HG03520 (cell line): Measurements from ENCODE around the gene LRRC71.

Experiments used
- ATAC-seq: cut with Tn5 transposase; IDR thresholded peaks from one replicate; pipeline ENCODE4 v1.9.1; 2021; ENCODE audit warnings: mild to moderate bottlenecking, moderate library complexity; ENCODE audit not compliant: unreplicated experiment

LRRC71 gene

GRCh38 chr1:156905176-156905575 lies 15.3 kb upstream of the LRRC71 start:
- ATAC-seq, result no peak

- no peak for ATAC-seq
These were observed 14.8 kb upstream of the LRRC71 start for GRCh38 chr1:156905651-156906050.

- no peak for ATAC-seq
These were observed 14.1 kb upstream of the LRRC71 start for GRCh38 chr1:156906206-156906906.

GRCh38 chr1:156908541-156908940 lies 11.9 kb upstream of the LRRC71 start:
- no peak for ATAC-seq

GRCh38 chr1:156908955-156909354 lies 11.5 kb upstream of the LRRC71 start:
- ATAC-seq, result no peak

GRCh38 chr1:156909671-156910070 lies 10.8 kb upstream of the LRRC71 start:
- no peak for ATAC-seq

GRCh38 chr1:156910309-156910782 lies 10.1 kb upstream of the LRRC71 start:
- ATAC-seq, result no peak

- ATAC-seq, result no peak
These were observed 8.7 kb upstream of the LRRC71 start for GRCh38 chr1:156911577-156912298.

- no peak for ATAC-seq
These were observed 8.1 kb upstream of the LRRC71 start for GRCh38 chr1:156912310-156912709.

GRCh38 chr1:156912861-156913808 lies 7.3 kb upstream of the LRRC71 start:
- no peak for ATAC-seq

- no peak for ATAC-seq
These were observed 6.5 kb upstream of the LRRC71 start for GRCh38 chr1:156913809-156914387.

- no peak for ATAC-seq
These were observed 6.0 kb upstream of the LRRC71 start for GRCh38 chr1:156914440-156914856.

- ATAC-seq, result no peak
These were observed 659 bp downstream of the LRRC71 start for GRCh38 chr1:156921053-156921529.

- no peak for ATAC-seq
These were observed 2.7 kb downstream of the LRRC71 start for GRCh38 chr1:156922986-156923669.

- ATAC-seq, result no peak
These were observed 3.4 kb downstream of the LRRC71 start for GRCh38 chr1:156923670-156924477.

GRCh38 chr1:156924478-156925153 lies 4.2 kb downstream of the LRRC71 start:
- ATAC-seq, result no peak

- ATAC-seq, result no peak
These were observed 5.0 kb downstream of the LRRC71 start for GRCh38 chr1:156925154-156926010.

- ATAC-seq, result no peak
These were observed 5.7 kb downstream of the LRRC71 start for GRCh38 chr1:156926175-156926574.
